Measurements from ENCODE around the gene ESR1.

- TF ChIP-seq CTCF (conservative IDR thresholded peaks at IDR 0.05 in 1 of 2, IDR thresholded peaks at IDR 0.05 in 1 of 2; ENCODE audit: low read depth in 1 of 2, low read length in 2 of 2), result no peak
- no peak for TF ChIP-seq EZH2 (IDR thresholded peaks at IDR 0.05; ENCODE audit: low read length, missing control alignments)
Observed at GRCh38 chr6:151826517-151827142, 19.1 kb downstream of the ESR1 start.

Measured in fibroblast of lung (primary cell).